ENCODE measurements around the gene NOSIP.

Gene NOSIP

GRCh38 chr19:49585023-49585422 lies 4.7 kb upstream of the NOSIP start:
- Histone ChIP-seq H3K9ac (ENCODE audit: low read length) (peak overlapping the region; percentile 39), H3K4me3 (ENCODE audit: low read length) (no peak overlapping the region), H3K27ac (ENCODE audit: low read length) (peak overlapping the region; percentile 61), H3K9me3 (ENCODE audit: control insufficient read depth, low read depth, low read length) (no peaks in the 10 kb centered on the region), H3K27me3 (ENCODE audit: control insufficient read depth, insufficient read depth, low read length) (no peaks in the 10 kb centered on the region), H3K36me3 (ENCODE audit: control insufficient read depth, low read depth, low read length) (no peaks in the 10 kb centered on the region), H3K4me1 (ENCODE audit: control insufficient read depth, low read depth, low read length) (peaks cover 10% of the 10 kb centered on the region)

GRCh38 chr19:49583239-49583638 lies 2.9 kb upstream of the NOSIP start:
- Histone ChIP-seq H3K36me3 (ENCODE audit: control insufficient read depth, low read depth, low read length) (no peaks in the 10 kb centered on the region), H3K4me3 (ENCODE audit: low read length) (no peak overlapping the region), H3K9me3 (ENCODE audit: control insufficient read depth, low read depth, low read length) (no peaks in the 10 kb centered on the region), H3K27me3 (ENCODE audit: control insufficient read depth, insufficient read depth, low read length) (no peaks in the 10 kb centered on the region), H3K9ac (ENCODE audit: low read length) (no peak overlapping the region), H3K27ac (ENCODE audit: low read length) (no peak overlapping the region), H3K4me1 (ENCODE audit: control insufficient read depth, low read depth, low read length) (peaks cover 8% of the 10 kb centered on the region)

GRCh38 chr19:49581007-49581508 lies 702 bp upstream of the NOSIP start, which contains the start of gene PRRG2:
TSS of gene PRRG2 (plus strand) at chr19:49581316. CDS start at chr19:49583220, 1,904 bp downstream.
- Histone ChIP-seq H3K27ac (ENCODE audit: low read length) (no peak within 1 kb of the TSS), H3K9ac (ENCODE audit: low read length) (peak within 1 kb of the TSS; percentile 77), H3K4me3 (ENCODE audit: low read length) (peak within 1 kb of the TSS; percentile 76), H3K9me3 (ENCODE audit: control insufficient read depth, low read depth, low read length) (no peaks in the 10 kb centered on the region), H3K27me3 (ENCODE audit: control insufficient read depth, insufficient read depth, low read length) (no peaks in the 10 kb centered on the region), H3K36me3 (ENCODE audit: control insufficient read depth, low read depth, low read length) (peaks cover 3% of the 10 kb centered on the region), H3K4me1 (ENCODE audit: control insufficient read depth, low read depth, low read length) (peaks cover 8% of the 10 kb centered on the region)

GRCh38 chr19:49579947-49580263 lies 451 bp downstream of the NOSIP start:
- Histone ChIP-seq H3K9ac (ENCODE audit: low read length) (peak overlapping the region; percentile 77), H3K27me3 (ENCODE audit: control insufficient read depth, insufficient read depth, low read length) (no peaks in the 10 kb centered on the region), H3K4me1 (ENCODE audit: control insufficient read depth, low read depth, low read length) (peaks cover 3% of the 10 kb centered on the region), H3K4me3 (ENCODE audit: low read length) (peak overlapping the region; percentile 76), H3K27ac (ENCODE audit: low read length) (no peak overlapping the region), H3K36me3 (ENCODE audit: control insufficient read depth, low read depth, low read length) (peaks cover 10% of the 10 kb centered on the region), H3K9me3 (ENCODE audit: control insufficient read depth, low read depth, low read length) (no peaks in the 10 kb centered on the region)

- peak overlapping the region; percentile 76 for H3K4me3 ChIP-seq (ENCODE audit: low read length)
- no peaks in the 10 kb centered on the region for H3K4me1 ChIP-seq (ENCODE audit: control insufficient read depth, low read depth, low read length)
- peak overlapping the region; percentile 77 for H3K9ac ChIP-seq (ENCODE audit: low read length)
- no peak overlapping the region for H3K27ac ChIP-seq (ENCODE audit: low read length)
- H3K9me3 ChIP-seq (ENCODE audit: control insufficient read depth, low read depth, low read length): no peaks in the 10 kb centered on the region
- H3K36me3 ChIP-seq (ENCODE audit: control insufficient read depth, low read depth, low read length): peaks cover 14% of the 10 kb centered on the region
- H3K27me3 ChIP-seq (ENCODE audit: control insufficient read depth, insufficient read depth, low read length): no peaks in the 10 kb centered on the region
These were observed 1.2 kb downstream of the NOSIP start for GRCh38 chr19:49579193-49579592.

- Histone ChIP-seq H3K27me3 (ENCODE audit: control insufficient read depth, insufficient read depth, low read length) (no peaks in the 10 kb centered on the region), H3K4me1 (ENCODE audit: control insufficient read depth, low read depth, low read length) (no peaks in the 10 kb centered on the region), H3K36me3 (ENCODE audit: control insufficient read depth, low read depth, low read length) (peaks cover 16% of the 10 kb centered on the region), H3K27ac (ENCODE audit: low read length) (no peak overlapping the region), H3K9me3 (ENCODE audit: control insufficient read depth, low read depth, low read length) (no peaks in the 10 kb centered on the region), H3K4me3 (ENCODE audit: low read length) (no peak overlapping the region), H3K9ac (ENCODE audit: low read length) (no peak overlapping the region)
These were observed 6.1 kb downstream of the NOSIP start for GRCh38 chr19:49574206-49574755.

GRCh38 chr19:49573425-49573824 lies 6.9 kb downstream of the NOSIP start:
- Histone ChIP-seq H3K27me3 (ENCODE audit: control insufficient read depth, insufficient read depth, low read length) (no peaks in the 10 kb centered on the region), H3K4me3 (ENCODE audit: low read length) (no peak overlapping the region), H3K9ac (ENCODE audit: low read length) (no peak overlapping the region), H3K4me1 (ENCODE audit: control insufficient read depth, low read depth, low read length) (no peaks in the 10 kb centered on the region), H3K9me3 (ENCODE audit: control insufficient read depth, low read depth, low read length) (no peaks in the 10 kb centered on the region), H3K36me3 (ENCODE audit: control insufficient read depth, low read depth, low read length) (peaks cover 16% of the 10 kb centered on the region), H3K27ac (ENCODE audit: low read length) (no peak overlapping the region)

GRCh38 chr19:49573009-49573408 lies 7.3 kb downstream of the NOSIP start:
- Histone ChIP-seq H3K36me3 (ENCODE audit: control insufficient read depth, low read depth, low read length) (peaks cover 16% of the 10 kb centered on the region), H3K9ac (ENCODE audit: low read length) (no peak overlapping the region), H3K4me1 (ENCODE audit: control insufficient read depth, low read depth, low read length) (no peaks in the 10 kb centered on the region), H3K27ac (ENCODE audit: low read length) (no peak overlapping the region), H3K9me3 (ENCODE audit: control insufficient read depth, low read depth, low read length) (no peaks in the 10 kb centered on the region), H3K27me3 (ENCODE audit: control insufficient read depth, insufficient read depth, low read length) (no peaks in the 10 kb centered on the region), H3K4me3 (ENCODE audit: low read length) (no peak overlapping the region)

- peaks cover 15% of the 10 kb centered on the region for H3K36me3 ChIP-seq (ENCODE audit: control insufficient read depth, low read depth, low read length)
- no peak overlapping the region for H3K9ac ChIP-seq (ENCODE audit: low read length)
- H3K4me3 ChIP-seq (ENCODE audit: low read length): no peak overlapping the region
- H3K4me1 ChIP-seq (ENCODE audit: control insufficient read depth, low read depth, low read length): no peaks in the 10 kb centered on the region
- H3K9me3 ChIP-seq (ENCODE audit: control insufficient read depth, low read depth, low read length): no peaks in the 10 kb centered on the region
- no peaks in the 10 kb centered on the region for H3K27me3 ChIP-seq (ENCODE audit: control insufficient read depth, insufficient read depth, low read length)
- no peak overlapping the region for H3K27ac ChIP-seq (ENCODE audit: low read length)
These were observed 9.2 kb downstream of the NOSIP start for GRCh38 chr19:49570997-49571676.

- Histone ChIP-seq H3K9ac (ENCODE audit: low read length) (no peak overlapping the region), H3K36me3 (ENCODE audit: control insufficient read depth, low read depth, low read length) (peaks cover 9% of the 10 kb centered on the region), H3K27ac (ENCODE audit: low read length) (no peak overlapping the region), H3K27me3 (ENCODE audit: control insufficient read depth, insufficient read depth, low read length) (no peaks in the 10 kb centered on the region), H3K9me3 (ENCODE audit: control insufficient read depth, low read depth, low read length) (no peaks in the 10 kb centered on the region), H3K4me1 (ENCODE audit: control insufficient read depth, low read depth, low read length) (no peaks in the 10 kb centered on the region), H3K4me3 (ENCODE audit: low read length) (no peak overlapping the region)
These were observed 10.1 kb downstream of the NOSIP start for GRCh38 chr19:49570138-49570856.

GRCh38 chr19:49567861-49568441 lies 12.4 kb downstream of the NOSIP start:
- Histone ChIP-seq H3K36me3 (ENCODE audit: control insufficient read depth, low read depth, low read length) (no peaks in the 10 kb centered on the region), H3K27me3 (ENCODE audit: control insufficient read depth, insufficient read depth, low read length) (no peaks in the 10 kb centered on the region), H3K27ac (ENCODE audit: low read length) (no peak overlapping the region), H3K4me3 (ENCODE audit: low read length) (no peak overlapping the region), H3K9me3 (ENCODE audit: control insufficient read depth, low read depth, low read length) (no peaks in the 10 kb centered on the region), H3K4me1 (ENCODE audit: control insufficient read depth, low read depth, low read length) (no peaks in the 10 kb centered on the region), H3K9ac (ENCODE audit: low read length) (no peak overlapping the region)

Measured in iPS-18a (cell line).